ENCODE results near the gene MAPK8IP3.

Gene MAPK8IP3

GRCh38 chr16:1757714-1758461, 51.9 kb downstream of the MAPK8IP3 start:
- no peak overlapping the region for H3K27ac ChIP-seq (ENCODE audit: low read length)
- H4K20me1 ChIP-seq (ENCODE audit: insufficient read depth, low read length) = peaks cover under 1% of the 10 kb centered on the region; the same call in 1 of the 2 replicates
- DNase-seq (no peak), ATAC-seq (ENCODE audit: insufficient read depth, low read depth) (no peak)
- no peak for TF ChIP-seq EZH2 (IDR thresholded peaks at IDR 0.05; ENCODE audit: borderline replicate concordance, low read depth, low read length, severe bottlenecking)
- TF ChIP-seq, protein P1, sequence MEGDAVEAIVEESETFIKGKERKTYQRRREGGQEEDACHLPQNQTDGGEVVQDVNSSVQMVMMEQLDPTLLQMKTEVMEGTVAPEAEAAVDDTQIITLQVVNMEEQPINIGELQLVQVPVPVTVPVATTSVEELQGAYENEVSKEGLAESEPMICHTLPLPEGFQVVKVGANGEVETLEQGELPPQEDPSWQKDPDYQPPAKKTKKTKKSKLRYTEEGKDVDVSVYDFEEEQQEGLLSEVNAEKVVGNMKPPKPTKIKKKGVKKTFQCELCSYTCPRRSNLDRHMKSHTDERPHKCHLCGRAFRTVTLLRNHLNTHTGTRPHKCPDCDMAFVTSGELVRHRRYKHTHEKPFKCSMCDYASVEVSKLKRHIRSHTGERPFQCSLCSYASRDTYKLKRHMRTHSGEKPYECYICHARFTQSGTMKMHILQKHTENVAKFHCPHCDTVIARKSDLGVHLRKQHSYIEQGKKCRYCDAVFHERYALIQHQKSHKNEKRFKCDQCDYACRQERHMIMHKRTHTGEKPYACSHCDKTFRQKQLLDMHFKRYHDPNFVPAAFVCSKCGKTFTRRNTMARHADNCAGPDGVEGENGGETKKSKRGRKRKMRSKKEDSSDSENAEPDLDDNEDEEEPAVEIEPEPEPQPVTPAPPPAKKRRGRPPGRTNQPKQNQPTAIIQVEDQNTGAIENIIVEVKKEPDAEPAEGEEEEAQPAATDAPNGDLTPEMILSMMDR (IDR thresholded peaks at IDR 0.05; ENCODE audit: borderline replicate concordance, extremely low read depth, low read length, poor library complexity, severe bottlenecking) = no peak
- no peak overlapping the region for H3K4me3 ChIP-seq (ENCODE audit: low read depth in 1 of 2, low read length in 2 of 2)
- no peaks in the 10 kb centered on the region for H3K27me3 ChIP-seq (ENCODE audit: insufficient read depth, low read length, poor library complexity)
- no peak overlapping the region for H3K9ac ChIP-seq (ENCODE audit: low read depth, low read length)
- H3K9me3 ChIP-seq (ENCODE audit: insufficient read depth, low read length, severe bottlenecking) = no peaks in the 10 kb centered on the region
- H3K4me2 ChIP-seq (ENCODE audit: insufficient read depth, low read length) = no peak overlapping the region
- H3K79me2 ChIP-seq (ENCODE audit: insufficient read depth, low read length) = no peaks in the 10 kb centered on the region
- H2AFZ ChIP-seq (ENCODE audit: low read depth, low read length) = no peak overlapping the region
- H3K36me3 ChIP-seq (ENCODE audit: insufficient read depth, low read length) = peaks cover 58% of the 10 kb centered on the region
- no peaks in the 10 kb centered on the region for H3K4me1 ChIP-seq (ENCODE audit: insufficient read depth, low read length)

DNA sequence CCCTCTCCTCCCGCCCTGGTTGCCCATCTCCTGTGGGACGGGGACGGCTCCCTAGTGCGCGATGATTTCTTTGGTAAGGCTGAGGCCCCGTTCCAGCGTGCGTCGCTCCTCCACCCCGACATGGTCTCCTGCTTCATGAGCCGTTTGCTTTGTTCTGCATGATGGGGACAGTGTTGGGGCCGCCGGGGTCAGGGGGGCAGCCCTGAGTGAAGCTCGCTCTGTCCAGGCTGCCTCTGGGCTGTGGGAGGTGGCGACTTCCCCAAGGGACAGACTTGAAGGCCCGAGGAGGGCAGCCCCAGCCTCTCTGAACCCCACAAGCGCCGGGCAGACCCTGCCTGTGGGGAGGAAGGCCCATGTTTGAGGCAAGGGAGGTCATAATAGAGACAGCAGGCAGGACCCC, 52.9 kb downstream of the MAPK8IP3 start:
- Histone ChIP-seq H3K27me3 (ENCODE audit: insufficient read depth, low read length, poor library complexity) (no peaks in the 10 kb centered on the region), H3K36me3 (ENCODE audit: insufficient read depth, low read length) (peaks cover 63% of the 10 kb centered on the region), H3K79me2 (ENCODE audit: insufficient read depth, low read length) (no peaks in the 10 kb centered on the region), H3K27ac (ENCODE audit: low read length) (no peak overlapping the region), H3K4me2 (ENCODE audit: insufficient read depth, low read length) (no peak overlapping the region), H3K4me3 (ENCODE audit: low read depth in 1 of 2, low read length in 2 of 2) (no peak overlapping the region), H4K20me1 (ENCODE audit: insufficient read depth, low read length) (peaks cover 3% of the 10 kb centered on the region; the same call in 1 of the 2 replicates), H3K9ac (ENCODE audit: low read depth, low read length) (no peak overlapping the region), H3K9me3 (ENCODE audit: insufficient read depth, low read length, severe bottlenecking) (no peaks in the 10 kb centered on the region), H3K4me1 (ENCODE audit: insufficient read depth, low read length) (no peaks in the 10 kb centered on the region), H2AFZ (ENCODE audit: low read depth, low read length) (no peak overlapping the region)
- TF ChIP-seq, protein P1 (IDR thresholded peaks at IDR 0.05; ENCODE audit: borderline replicate concordance, extremely low read depth, low read length, poor library complexity, severe bottlenecking) = no peak
- no peak for TF ChIP-seq EZH2 (IDR thresholded peaks at IDR 0.05; ENCODE audit: borderline replicate concordance, low read depth, low read length, severe bottlenecking)
- DNase-seq (no peak), ATAC-seq (ENCODE audit: insufficient read depth, low read depth) (no peak)

DNA sequence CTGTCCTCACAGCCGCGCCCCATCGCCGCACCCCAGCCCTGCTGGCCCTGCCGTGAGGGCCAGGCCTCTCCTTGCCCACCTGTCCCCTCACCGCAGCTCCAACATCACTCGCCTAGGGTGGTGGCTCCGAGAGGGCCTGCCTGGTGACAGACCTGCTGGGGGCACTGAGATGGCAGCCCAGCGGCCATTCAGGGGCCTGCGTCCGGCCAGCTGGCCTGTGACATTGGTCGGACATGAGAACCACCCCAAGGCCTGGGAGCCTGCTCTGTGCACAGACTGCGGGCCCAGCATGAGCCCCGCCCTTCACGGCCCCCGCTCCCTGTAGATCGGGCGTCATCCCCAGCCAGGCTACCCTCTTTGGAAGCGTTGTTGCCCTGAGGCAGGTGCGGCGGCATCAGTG, 53.5 kb downstream of the MAPK8IP3 start:
- no peak overlapping the region for H3K4me3 ChIP-seq (ENCODE audit: low read depth in 1 of 2, low read length in 2 of 2)
- no peaks in the 10 kb centered on the region for H3K9me3 ChIP-seq (ENCODE audit: insufficient read depth, low read length, severe bottlenecking)
- TF ChIP-seq EZH2 (IDR thresholded peaks at IDR 0.05; ENCODE audit: borderline replicate concordance, low read depth, low read length, severe bottlenecking) = no peak
- TF ChIP-seq, protein P1 (IDR thresholded peaks at IDR 0.05; ENCODE audit: borderline replicate concordance, extremely low read depth, low read length, poor library complexity, severe bottlenecking) = no peak
- DNase-seq (no peak), ATAC-seq (ENCODE audit: insufficient read depth, low read depth) (no peak)
- H2AFZ ChIP-seq (ENCODE audit: low read depth, low read length) = no peak overlapping the region
- no peaks in the 10 kb centered on the region for H3K27me3 ChIP-seq (ENCODE audit: insufficient read depth, low read length, poor library complexity)
- H3K27ac ChIP-seq (ENCODE audit: low read length) = no peak overlapping the region
- peaks cover 65% of the 10 kb centered on the region for H3K36me3 ChIP-seq (ENCODE audit: insufficient read depth, low read length)
- no peak overlapping the region for H3K4me2 ChIP-seq (ENCODE audit: insufficient read depth, low read length)
- H3K79me2 ChIP-seq (ENCODE audit: insufficient read depth, low read length) = no peaks in the 10 kb centered on the region
- no peak overlapping the region for H3K9ac ChIP-seq (ENCODE audit: low read depth, low read length)
- H3K4me1 ChIP-seq (ENCODE audit: insufficient read depth, low read length) = no peaks in the 10 kb centered on the region
- H4K20me1 ChIP-seq (ENCODE audit: insufficient read depth, low read length) = peaks cover 3% of the 10 kb centered on the region; the same call in 1 of the 2 replicates

Data from DND-41 (cell line).